Calu3 (cell line): ENCODE results near the gene FABP3. TPM values are rescaled to one million over a fixed set of nuclear protein-coding genes. Genes with fewer than 3 reads are reported as not detected.

Experiments used
- BruUV-seq: library from RNA; stranded (reverse); fragments of 400-500 nt; replicated peaks from 2 replicates; lab custom pipeline; 2021; lab: Mats Ljungman, UMichigan
- CTCF ChIA-PET: fragments of 300-600 bp; sonication (Branson Sonifier 250); formaldehyde crosslinking; loops from one replicate; lab custom pipeline; 2022; ENCODE audit warnings: antibody characterized with exemption; lab: Charles Lee
- DNase-seq: peaks from one replicate; pipeline ENCODE4 v3.0.0; 2022
- H3K27ac Mint-ChIP-seq: one replicate; pipeline ENCODE4 v1.8.0; 2022; ENCODE audit warnings: mixed read lengths; ENCODE audit not compliant: unreplicated experiment
- H3K27me3 Mint-ChIP-seq: one replicate; pipeline ENCODE4 v1.8.0; 2022; ENCODE audit warnings: mixed read lengths; ENCODE audit not compliant: unreplicated experiment
- H3K36me3 Mint-ChIP-seq: one replicate; pipeline ENCODE4 v1.8.0; 2022; ENCODE audit warnings: mild to moderate bottlenecking, moderate library complexity, mixed read lengths; ENCODE audit not compliant: insufficient read depth, unreplicated experiment
- H3K4me1 Mint-ChIP-seq: one replicate; pipeline ENCODE4 v1.8.0; 2022; ENCODE audit warnings: mild to moderate bottlenecking, low read depth, mixed read lengths; ENCODE audit not compliant: unreplicated experiment
- H3K4me3 Mint-ChIP-seq: one replicate; pipeline ENCODE4 v1.8.0; 2022; ENCODE audit warnings: mild to moderate bottlenecking, low read depth, moderate library complexity, mixed read lengths; ENCODE audit not compliant: unreplicated experiment
- H3K9me3 Mint-ChIP-seq: one replicate; pipeline ENCODE4 v1.8.0; 2022; ENCODE audit warnings: low read depth, mixed read lengths; ENCODE audit not compliant: unreplicated experiment
- intact Hi-C: fragments of 100-400 bp; cut with micrococcal nuclease; formaldehyde crosslinking; loops from one replicate; pipeline ENCODE4 v1.10.0; 2022; ENCODE audit not compliant: unreplicated experiment
- total RNA-seq: library from RNA; stranded (reverse); gene quantifications from 2 replicates; pipeline ENCODE4 v1.2.3, GENCODE V29; 2022
- TF ChIP-seq, protein P1 (sequence below): fragments of 200-600 bp; IDR thresholded peaks from one replicate; pipeline ENCODE4 v1.8.0; 2022; ENCODE audit warnings: antibody characterized with exemption; ENCODE audit not compliant: unreplicated experiment

Gene FABP3
- total RNA-seq, 1 experiment from 2014 or later, result not detected

DNA sequence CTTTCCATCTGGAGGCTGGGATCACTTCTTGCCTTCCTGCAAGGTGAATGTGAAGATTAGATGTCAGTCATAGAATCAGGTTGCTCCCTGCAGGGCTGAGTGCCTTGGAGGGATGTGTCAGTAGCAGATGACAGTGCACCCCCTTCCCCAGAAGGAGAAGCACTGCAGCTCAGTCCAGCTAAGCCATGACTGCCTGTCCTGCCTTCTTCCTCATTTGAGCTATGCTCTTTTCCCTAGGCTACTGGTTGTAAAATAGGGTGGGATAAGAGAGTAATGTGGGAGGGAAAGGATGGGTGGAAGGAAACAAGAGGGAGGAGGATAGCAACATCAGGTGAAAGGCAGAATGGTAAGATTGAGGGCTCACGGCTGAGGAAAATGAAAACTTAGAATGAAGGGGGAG lies 11.1 kb upstream of the FABP3 start:
- DNase-seq, result no peak
- no peak overlapping the region for H3K4me3 Mint-ChIP-seq
- BruUV-seq, result no TSS peak
- TF ChIP-seq, protein P1, sequence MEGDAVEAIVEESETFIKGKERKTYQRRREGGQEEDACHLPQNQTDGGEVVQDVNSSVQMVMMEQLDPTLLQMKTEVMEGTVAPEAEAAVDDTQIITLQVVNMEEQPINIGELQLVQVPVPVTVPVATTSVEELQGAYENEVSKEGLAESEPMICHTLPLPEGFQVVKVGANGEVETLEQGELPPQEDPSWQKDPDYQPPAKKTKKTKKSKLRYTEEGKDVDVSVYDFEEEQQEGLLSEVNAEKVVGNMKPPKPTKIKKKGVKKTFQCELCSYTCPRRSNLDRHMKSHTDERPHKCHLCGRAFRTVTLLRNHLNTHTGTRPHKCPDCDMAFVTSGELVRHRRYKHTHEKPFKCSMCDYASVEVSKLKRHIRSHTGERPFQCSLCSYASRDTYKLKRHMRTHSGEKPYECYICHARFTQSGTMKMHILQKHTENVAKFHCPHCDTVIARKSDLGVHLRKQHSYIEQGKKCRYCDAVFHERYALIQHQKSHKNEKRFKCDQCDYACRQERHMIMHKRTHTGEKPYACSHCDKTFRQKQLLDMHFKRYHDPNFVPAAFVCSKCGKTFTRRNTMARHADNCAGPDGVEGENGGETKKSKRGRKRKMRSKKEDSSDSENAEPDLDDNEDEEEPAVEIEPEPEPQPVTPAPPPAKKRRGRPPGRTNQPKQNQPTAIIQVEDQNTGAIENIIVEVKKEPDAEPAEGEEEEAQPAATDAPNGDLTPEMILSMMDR, result no peak
- H3K9me3 Mint-ChIP-seq, result no peaks in the 10 kb centered on the region
- H3K4me1 Mint-ChIP-seq, result peaks cover 18% of the 10 kb centered on the region
- H3K36me3 Mint-ChIP-seq, result no peaks in the 10 kb centered on the region
- intact Hi-C loops, result no loop called here
- no peaks in the 10 kb centered on the region for H3K27me3 Mint-ChIP-seq
- no peak overlapping the region for H3K27ac Mint-ChIP-seq
- CTCF ChIA-PET, result interaction anchor here (0.7 to 1.3 kb wide), 3 partner anchors 11 to 306 kb away, joined by 3 to 7 read pairs (median 4); no protein-coding TSS in a partner anchor

DNA sequence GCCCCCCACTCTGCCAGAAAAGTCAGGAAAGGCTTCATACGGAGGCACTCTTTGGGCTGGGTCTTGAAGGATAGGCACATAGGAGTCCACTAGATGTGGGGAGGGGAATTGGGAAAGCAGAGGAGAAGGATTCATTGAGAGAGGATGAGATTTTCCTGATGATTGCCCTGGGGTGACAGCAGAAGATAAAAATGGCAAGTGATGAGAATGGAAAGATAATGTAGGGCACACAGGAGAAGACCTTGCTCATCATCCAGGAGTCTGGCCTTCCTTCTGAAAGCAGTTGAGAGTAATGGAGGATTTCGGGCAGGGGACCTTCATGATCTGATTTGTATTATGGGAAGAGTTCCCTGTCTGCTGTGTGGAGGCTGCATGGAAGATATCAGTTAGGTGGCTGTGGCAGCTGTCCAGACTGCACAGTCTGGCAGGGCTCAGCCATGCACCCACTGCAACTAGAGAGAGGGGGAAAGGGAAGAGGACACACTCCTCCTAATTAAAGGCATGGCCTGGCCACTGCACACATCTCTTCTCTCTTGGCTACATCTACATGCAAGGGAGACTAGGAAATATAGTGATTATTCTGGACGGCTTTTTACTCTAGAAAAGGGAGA lies 9.6 kb upstream of the FABP3 start:
- Mint-ChIP-seq H3K36me3 (no peaks in the 10 kb centered on the region), H3K27me3 (no peaks in the 10 kb centered on the region), H3K4me1 (peaks cover 26% of the 10 kb centered on the region), H3K27ac (no peak overlapping the region), H3K9me3 (no peaks in the 10 kb centered on the region), H3K4me3 (no peak overlapping the region)
- TF ChIP-seq, protein P1, result no peak
- intact Hi-C loops, result no loop called here
- BruUV-seq, result no TSS peak
- no peak for DNase-seq
- CTCF ChIA-PET, result no interaction called here

DNA sequence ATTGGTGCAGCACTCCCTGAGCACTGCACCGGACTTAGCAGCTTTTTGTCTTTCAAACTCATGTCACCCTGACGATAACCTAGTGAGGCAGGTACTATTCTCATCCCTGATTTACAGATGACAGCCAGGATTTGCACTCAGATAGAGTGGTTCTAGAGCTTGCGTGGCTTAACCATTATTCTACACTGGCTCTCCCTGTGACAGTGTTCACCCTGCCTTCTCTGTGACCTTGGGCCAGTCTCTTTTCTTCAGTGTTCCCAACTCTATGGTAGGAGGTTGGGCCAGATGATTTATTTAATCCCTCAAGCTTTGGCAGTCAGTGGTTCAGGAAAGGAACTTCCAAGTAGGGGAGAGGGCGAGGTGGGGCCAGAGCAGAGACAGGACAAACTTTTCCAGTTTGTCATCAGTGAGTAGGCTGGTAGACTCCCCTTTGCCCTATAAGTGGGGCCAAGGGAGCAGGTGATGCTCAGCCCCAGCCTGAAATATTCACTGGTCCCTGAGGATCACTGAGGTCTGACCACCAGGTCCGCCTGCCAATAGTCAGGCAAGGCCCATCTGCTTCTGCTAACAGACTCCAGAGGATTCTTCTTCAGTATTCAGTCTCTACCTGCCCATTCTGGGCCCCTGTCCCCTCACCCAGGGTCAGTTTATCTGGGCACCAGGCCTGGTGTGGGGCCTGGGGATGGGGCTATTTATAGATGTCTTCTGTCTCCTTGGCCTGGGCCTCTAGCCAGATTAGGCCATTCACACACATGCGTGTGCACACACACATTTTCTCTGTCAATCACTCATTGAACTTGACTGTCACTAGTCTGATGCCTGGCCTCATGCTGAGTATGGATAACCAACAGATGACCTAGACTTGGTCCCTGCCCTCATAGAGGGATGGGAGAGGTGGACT lies 8.8 kb upstream of the FABP3 start:
- DNase-seq, result peak; percentile 14
- Mint-ChIP-seq H3K27me3 (no peaks in the 10 kb centered on the region), H3K36me3 (peaks cover 3% of the 10 kb centered on the region), H3K4me3 (no peak overlapping the region), H3K9me3 (no peaks in the 10 kb centered on the region), H3K27ac (no peak overlapping the region), H3K4me1 (peaks cover 32% of the 10 kb centered on the region)
- BruUV-seq, result no TSS peak
- intact Hi-C loops, result no loop called here
- TF ChIP-seq, protein P1, result no peak
- CTCF ChIA-PET, result no interaction called here

DNA sequence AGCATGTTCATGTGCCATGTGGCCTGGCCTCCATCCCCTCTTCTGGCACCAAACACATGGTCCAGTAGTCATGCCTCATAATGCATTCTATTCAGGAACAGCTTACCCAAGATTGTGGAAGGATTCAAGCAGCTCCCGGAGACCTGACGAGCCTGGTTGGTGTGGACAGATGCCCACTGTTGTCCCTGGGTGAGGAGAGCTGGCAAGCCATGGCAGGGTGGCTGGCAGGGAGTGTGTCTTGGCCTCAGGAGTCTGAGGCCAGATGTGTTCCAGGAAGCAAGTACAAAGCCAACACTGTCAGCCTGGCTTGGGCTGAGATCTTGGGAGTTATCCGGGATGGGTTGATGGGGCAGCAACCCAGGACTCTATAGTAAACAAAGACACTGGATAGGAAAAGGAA lies 7.3 kb upstream of the FABP3 start:
- TF ChIP-seq, protein P1, result no peak
- CTCF ChIA-PET, result no interaction called here
- no peak overlapping the region for H3K27ac Mint-ChIP-seq
- no peak overlapping the region for H3K4me3 Mint-ChIP-seq
- BruUV-seq, result no TSS peak
- H3K36me3 Mint-ChIP-seq, result peaks cover 5% of the 10 kb centered on the region
- peaks cover 37% of the 10 kb centered on the region for H3K4me1 Mint-ChIP-seq
- intact Hi-C loops, result no loop called here
- DNase-seq, result no peak
- no peaks in the 10 kb centered on the region for H3K27me3 Mint-ChIP-seq
- H3K9me3 Mint-ChIP-seq, result no peaks in the 10 kb centered on the region
